ENCODE results near the gene TYK2.

- no peak for TF ChIP-seq CTCF (IDR thresholded peaks at IDR 0.05)
- TF ChIP-seq POLR2A (IDR thresholded peaks at IDR 0.05), result no peak
- no peak for TF ChIP-seq EP300 (IDR thresholded peaks at IDR 0.05)
These were observed 40.9 kb downstream of the TYK2 start, which contains the start of gene ICAM3 for GRCh38 chr19:10339380-10339960.

Data from tibial nerve (tissue), 4 donors.